OCI-LY7 (cell line): ENCODE data around the gene CACNG8. TPM values are rescaled to one million over a fixed set of nuclear protein-coding genes. Genes with fewer than 3 reads are reported as not detected.

Source experiments
- BruUV-seq: library from RNA; stranded (reverse); fragments of 400-500 nt; replicated peaks from 2 replicates; lab custom pipeline; 2021; lab: Mats Ljungman, UMichigan
- CTCF ChIA-PET: fragments of 300-600 bp; sonication (Branson Sonifier 250); formaldehyde crosslinking; loops from one replicate; lab custom pipeline; 2022; ENCODE audit warnings: antibody characterized with exemption; ENCODE audit not compliant: unreplicated experiment; lab: Charles Lee
- POLR2A ChIA-PET: fragments of 300-600 bp; sonication (Branson Sonifier 250); formaldehyde crosslinking; loops from one replicate; lab custom pipeline; 2022; ENCODE audit warnings: antibody characterized with exemption; lab: Charles Lee
- DNase-seq: peaks from one replicate; pipeline ENCODE4 v3.0.0-alpha.2; 2015; ENCODE audit warnings: low spot score
- H2AFZ ChIP-seq: fragments of 200-600 bp; sonication (generic), shearing (Covaris generic); 2 replicates; pipeline ENCODE4 v1.6.1; 2014; ENCODE audit warnings: mild to moderate bottlenecking, antibody characterized with exemption, low read length, moderate library complexity
- H3K27ac ChIP-seq: fragments of 200-600 bp; sonication (generic); 2 replicates; pipeline ENCODE4 v1.5.1; 2014; ENCODE audit warnings: mixed run types, low read depth, mild to moderate bottlenecking, moderate library complexity, low read length, inconsistent platforms; ENCODE audit not compliant: poor library complexity, severe bottlenecking
- H3K36me3 ChIP-seq: fragments of 200-600 bp; sonication (generic); 2 replicates; pipeline ENCODE4 v1.6.1; 2014; ENCODE audit warnings: mild to moderate bottlenecking, antibody characterized with exemption, low read length, moderate library complexity, mixed read lengths; ENCODE audit not compliant: insufficient read depth
- H3K4me1 ChIP-seq: fragments of 200-600 bp; sonication (generic); 2 replicates; pipeline ENCODE4 v1.5.1; 2014; ENCODE audit warnings: mild to moderate bottlenecking, low read length; ENCODE audit not compliant: insufficient read depth, poor library complexity, severe bottlenecking
- H3K4me2 ChIP-seq: fragments of 200-600 bp; sonication (generic); 2 replicates; pipeline ENCODE4 v1.6.1; 2014; ENCODE audit warnings: mild to moderate bottlenecking, low read length
- H3K4me3 ChIP-seq: fragments of 200-600 bp; sonication (generic); 2 replicates; pipeline ENCODE4 v1.5.1; 2014; ENCODE audit warnings: mild to moderate bottlenecking, low read depth, low read length; ENCODE audit not compliant: poor library complexity, severe bottlenecking
- H3K79me2 ChIP-seq: fragments of 200-600 bp; sonication (generic); 2 replicates; pipeline ENCODE4 v1.6.1; 2016; ENCODE audit warnings: low read depth, mild to moderate bottlenecking, low read length, moderate library complexity, mixed read lengths; ENCODE audit not compliant: insufficient read depth
- H3K9me2 ChIP-seq: fragments of 200-600 bp; sonication (generic); 2 replicates; pipeline ENCODE4 v1.6.1; 2016; ENCODE audit warnings: mild to moderate bottlenecking, low read length, mixed read lengths; ENCODE audit not compliant: insufficient read depth
- H3K9me3 ChIP-seq: fragments of 200-600 bp; sonication (generic); 2 replicates; pipeline ENCODE4 v1.6.1; 2014; ENCODE audit warnings: mild to moderate bottlenecking, mixed run types, low read length, mixed read lengths
- H4K20me1 ChIP-seq: fragments of 200-600 bp; sonication (generic); 2 replicates; pipeline ENCODE4 v1.6.1; 2014; ENCODE audit warnings: mild to moderate bottlenecking, antibody characterized with exemption, low read length, moderate library complexity, mixed read lengths; ENCODE audit not compliant: insufficient read depth
- CTCF ChIP-seq: fragments of 200-600 bp; sonication (generic); conservative IDR thresholded peaks from 2 replicates; pipeline ENCODE4 v1.5.1; 2014; ENCODE audit warnings: mild to moderate bottlenecking, antibody characterized with exemption, low read length, moderate library complexity, mixed read lengths
- EZH2phosphoT487 ChIP-seq: fragments of 200-600 bp; sonication (generic); IDR thresholded peaks from 2 replicates; pipeline ENCODE4 v1.6.1; 2018; ENCODE audit warnings: low read depth, borderline replicate concordance, mild to moderate bottlenecking, mixed run types, antibody characterized with exemption, low read length, moderate library complexity, mixed read lengths
- intact Hi-C: fragments of 100-400 bp; cut with micrococcal nuclease; formaldehyde crosslinking; loops from one replicate; pipeline ENCODE4 v1.10.0; 2022; ENCODE audit not compliant: unreplicated experiment
- total RNA-seq, 2 experiments: library from RNA; depleted of rRNA in 1 of 2; stranded (reverse); fragments of >200 nt in 1 of 2; shearing (Covaris generic) in 1 of 2; gene quantifications; 2 replicates each; pipeline ENCODE4 v1.2.3, GENCODE V29; 2014 to 2022

CACNG8 gene
- total RNA-seq, 2 experiments from 2014 or later: not detected

- H2AFZ ChIP-seq: no peak overlapping the region
- H4K20me1 ChIP-seq: no peaks in the 10 kb centered on the region
- TF ChIP-seq CTCF (no peak), EZH2phosphoT487 (no peak)
- POLR2A ChIA-PET: no interaction called here
- CTCF ChIA-PET: no interaction called here
- no peaks in the 10 kb centered on the region for H3K9me2 ChIP-seq
- H3K9me3 ChIP-seq: no peaks in the 10 kb centered on the region
- no peak overlapping the region for H3K4me3 ChIP-seq
- no peak for DNase-seq
- H3K79me2 ChIP-seq: no peaks in the 10 kb centered on the region
- no peak overlapping the region for H3K4me2 ChIP-seq
- H3K36me3 ChIP-seq: no peaks in the 10 kb centered on the region
- no peak overlapping the region for H3K27ac ChIP-seq
- BruUV-seq: no TSS peak
- no peaks in the 10 kb centered on the region for H3K4me1 ChIP-seq
- intact Hi-C loops: no loop called here
These were observed 997 bp upstream of the CACNG8 start for GRCh38 chr19:53961523-53962356.

- no peak overlapping the region for H3K4me2 ChIP-seq
- H3K79me2 ChIP-seq: no peaks in the 10 kb centered on the region
- ChIA-PET POLR2A (no interaction called here), CTCF (interaction anchor here (0.6 kb wide), 1 partner anchor 29 kb away, joined by 3 read pairs; no protein-coding TSS in a partner anchor)
- no peak for DNase-seq
- no peak overlapping the region for H2AFZ ChIP-seq
- no peak overlapping the region for H3K27ac ChIP-seq
- no peaks in the 10 kb centered on the region for H3K4me1 ChIP-seq
- BruUV-seq: no TSS peak
- H3K9me3 ChIP-seq: no peaks in the 10 kb centered on the region
- no peaks in the 10 kb centered on the region for H3K36me3 ChIP-seq
- no peak overlapping the region for H3K4me3 ChIP-seq
- no peak for TF ChIP-seq CTCF
- TF ChIP-seq EZH2phosphoT487: no peak
- no peaks in the 10 kb centered on the region for H4K20me1 ChIP-seq
- intact Hi-C loops: no loop called here
- H3K9me2 ChIP-seq: no peaks in the 10 kb centered on the region
These were observed 2.4 kb downstream of the CACNG8 start for GRCh38 chr19:53965091-53965490.

- no peak for DNase-seq
- no peak overlapping the region for H2AFZ ChIP-seq
- no peak overlapping the region for H3K4me3 ChIP-seq
- POLR2A ChIA-PET: no interaction called here
- H3K36me3 ChIP-seq: no peaks in the 10 kb centered on the region
- no peaks in the 10 kb centered on the region for H3K4me1 ChIP-seq
- intact Hi-C loops: no loop called here
- H3K4me2 ChIP-seq: no peak overlapping the region
- CTCF ChIA-PET: interaction anchor here (0.6 kb wide), 1 partner anchor 58 kb away, joined by 3 read pairs; no protein-coding TSS in a partner anchor
- no TSS peak for BruUV-seq
- no peaks in the 10 kb centered on the region for H3K79me2 ChIP-seq
- TF ChIP-seq CTCF (no peak), EZH2phosphoT487 (no peak)
- no peaks in the 10 kb centered on the region for H3K9me2 ChIP-seq
- no peak overlapping the region for H3K27ac ChIP-seq
- no peaks in the 10 kb centered on the region for H4K20me1 ChIP-seq
- no peaks in the 10 kb centered on the region for H3K9me3 ChIP-seq
These were observed 4.2 kb downstream of the CACNG8 start for GRCh38 chr19:53966931-53967330.
